Activated CD4-positive, alpha-beta T cell treated with anti-CD3 and anti-CD28 coated beads, Interleukin-2, amount 10 ng/mL, durations not matched to agents 7 days and 5 days (primary cell): ENCODE measurements around the gene CHN2. TPM values are rescaled to one million over a fixed set of nuclear protein-coding genes. Genes with fewer than 3 reads are reported as not detected.

ENCODE experiments used
- CTCF ChIA-PET: fragments of 350-600 bp; sonication (Branson Sonifier 250); formaldehyde crosslinking; loops from one replicate; lab custom pipeline; 2021; ENCODE audit warnings: antibody characterized with exemption; lab: Charles Lee
- POLR2A ChIA-PET: fragments of 350-600 bp; sonication (Branson Sonifier 250); formaldehyde crosslinking; loops from one replicate; lab custom pipeline; 2021; ENCODE audit warnings: antibody characterized with exemption; lab: Charles Lee
- DNase-seq: peaks from one replicate; pipeline ENCODE4 v3.0.0-alpha.2; 2020
- H3K27ac Mint-ChIP-seq: one replicate; pipeline ENCODE4 v1.8.0; 2021; ENCODE audit warnings: mild to moderate bottlenecking, moderate library complexity, mixed read lengths
- H3K27me3 Mint-ChIP-seq: one replicate; pipeline ENCODE4 v1.8.0; 2021; ENCODE audit warnings: mixed read lengths
- H3K36me3 Mint-ChIP-seq: one replicate; pipeline ENCODE4 v1.8.0; 2021; ENCODE audit warnings: low read depth, mixed read lengths
- H3K4me1 Mint-ChIP-seq: one replicate; pipeline ENCODE4 v1.8.0; 2021; ENCODE audit warnings: mixed read lengths
- H3K4me3 Mint-ChIP-seq: one replicate; pipeline ENCODE4 v1.8.0; 2021; ENCODE audit warnings: mild to moderate bottlenecking, moderate library complexity, mixed read lengths
- H3K9me3 Mint-ChIP-seq: one replicate; pipeline ENCODE4 v1.8.0; 2021; ENCODE audit warnings: mixed read lengths
- total RNA-seq, 2 experiments: library from RNA; stranded (reverse); gene quantifications; one replicate each; pipeline ENCODE4 v1.2.3, GENCODE V29; 2021

CHN2 gene
- total RNA-seq, 2 experiments from 2014 or later: 2.4 to 3.6 TPM

- no peak for DNase-seq
- Mint-ChIP-seq H3K36me3 (no peaks in the 10 kb centered on the region), H3K4me3 (no peak overlapping the region), H3K9me3 (no peaks in the 10 kb centered on the region), H3K27ac (no peak overlapping the region), H3K4me1 (no peaks in the 10 kb centered on the region), H3K27me3 (peaks cover 5% of the 10 kb centered on the region)
- ChIA-PET POLR2A (no interaction called here), CTCF (no interaction called here)
Observed at GRCh38 chr7:29365423-29365822, 170.8 kb downstream of the CHN2 start.

- no peaks in the 10 kb centered on the region for H3K27me3 Mint-ChIP-seq
- H3K9me3 Mint-ChIP-seq: no peaks in the 10 kb centered on the region
- H3K4me3 Mint-ChIP-seq: no peak overlapping the region
- no peaks in the 10 kb centered on the region for H3K36me3 Mint-ChIP-seq
- H3K27ac Mint-ChIP-seq: no peak overlapping the region
- H3K4me1 Mint-ChIP-seq: no peaks in the 10 kb centered on the region
- no peak for DNase-seq
- ChIA-PET POLR2A (no interaction called here), CTCF (no interaction called here)
Observed at GRCh38 chr7:29367784-29368183, 173.2 kb downstream of the CHN2 start.

GRCh38 chr7:29369909-29370488 lies 175.4 kb downstream of the CHN2 start:
- no peaks in the 10 kb centered on the region for H3K27me3 Mint-ChIP-seq
- no peak overlapping the region for H3K4me3 Mint-ChIP-seq
- no peaks in the 10 kb centered on the region for H3K36me3 Mint-ChIP-seq
- ChIA-PET POLR2A (no interaction called here), CTCF (no interaction called here)
- H3K9me3 Mint-ChIP-seq: no peaks in the 10 kb centered on the region
- H3K27ac Mint-ChIP-seq: no peak overlapping the region
- no peak for DNase-seq
- no peaks in the 10 kb centered on the region for H3K4me1 Mint-ChIP-seq

- H3K36me3 Mint-ChIP-seq: no peaks in the 10 kb centered on the region
- ChIA-PET CTCF (no interaction called here), POLR2A (no interaction called here)
- H3K27ac Mint-ChIP-seq: no peak overlapping the region
- H3K4me1 Mint-ChIP-seq: no peaks in the 10 kb centered on the region
- H3K4me3 Mint-ChIP-seq: no peak overlapping the region
- no peaks in the 10 kb centered on the region for H3K27me3 Mint-ChIP-seq
- no peaks in the 10 kb centered on the region for H3K9me3 Mint-ChIP-seq
- no peak for DNase-seq
Observed at GRCh38 chr7:29370531-29371314, 176.1 kb downstream of the CHN2 start.

GRCh38 chr7:29371472-29371871 lies 176.9 kb downstream of the CHN2 start:
- CTCF ChIA-PET: no interaction called here
- Mint-ChIP-seq H3K36me3 (no peaks in the 10 kb centered on the region), H3K4me1 (no peaks in the 10 kb centered on the region), H3K9me3 (no peaks in the 10 kb centered on the region), H3K27me3 (no peaks in the 10 kb centered on the region), H3K4me3 (no peak overlapping the region), H3K27ac (no peak overlapping the region)
- POLR2A ChIA-PET: no interaction called here
- DNase-seq: no peak

- H3K4me1 Mint-ChIP-seq: no peaks in the 10 kb centered on the region
- CTCF ChIA-PET: interaction anchor here (0.6 kb wide), 1 partner anchor 1091 kb away, joined by 3 read pairs; no protein-coding TSS in a partner anchor
- POLR2A ChIA-PET: no interaction called here
- H3K27ac Mint-ChIP-seq: no peak overlapping the region
- H3K27me3 Mint-ChIP-seq: no peaks in the 10 kb centered on the region
- no peaks in the 10 kb centered on the region for H3K36me3 Mint-ChIP-seq
- no peak for DNase-seq
- H3K4me3 Mint-ChIP-seq: no peak overlapping the region
- H3K9me3 Mint-ChIP-seq: no peaks in the 10 kb centered on the region
Observed at GRCh38 chr7:29372351-29373090, 177.9 kb downstream of the CHN2 start.

GRCh38 chr7:29375641-29376562 lies 181.3 kb downstream of the CHN2 start:
- POLR2A ChIA-PET: no interaction called here
- no peaks in the 10 kb centered on the region for H3K36me3 Mint-ChIP-seq
- H3K4me3 Mint-ChIP-seq: no peak overlapping the region
- H3K9me3 Mint-ChIP-seq: no peaks in the 10 kb centered on the region
- no peaks in the 10 kb centered on the region for H3K27me3 Mint-ChIP-seq
- no peaks in the 10 kb centered on the region for H3K4me1 Mint-ChIP-seq
- no peak overlapping the region for H3K27ac Mint-ChIP-seq
- CTCF ChIA-PET: no interaction called here
- no peak for DNase-seq

- DNase-seq: no peak
- Mint-ChIP-seq H3K9me3 (no peaks in the 10 kb centered on the region), H3K4me3 (no peak overlapping the region), H3K4me1 (no peaks in the 10 kb centered on the region), H3K27me3 (no peaks in the 10 kb centered on the region), H3K36me3 (no peaks in the 10 kb centered on the region), H3K27ac (no peak overlapping the region)
- POLR2A ChIA-PET: no interaction called here
- CTCF ChIA-PET: no interaction called here
Observed at GRCh38 chr7:29377718-29378117, 183.1 kb downstream of the CHN2 start.

GRCh38 chr7:29379551-29379950 lies 185.0 kb downstream of the CHN2 start:
- CTCF ChIA-PET: no interaction called here
- no peaks in the 10 kb centered on the region for H3K4me1 Mint-ChIP-seq
- no peak for DNase-seq

GRCh38 chr7:29381206-29382094 lies 186.9 kb downstream of the CHN2 start:
- Mint-ChIP-seq H3K4me3 (no peak overlapping the region), H3K27me3 (peaks cover under 1% of the 10 kb centered on the region), H3K4me1 (no peaks in the 10 kb centered on the region), H3K36me3 (no peaks in the 10 kb centered on the region), H3K9me3 (no peaks in the 10 kb centered on the region), H3K27ac (no peak overlapping the region)
- DNase-seq: no peak
- CTCF ChIA-PET: no interaction called here
- POLR2A ChIA-PET: no interaction called here

More at GRCh38 chr7:29379551-29379950, 185.0 kb downstream of the CHN2 start:
- Mint-ChIP-seq H3K9me3 (no peaks in the 10 kb centered on the region), H3K36me3 (no peaks in the 10 kb centered on the region), H3K27me3 (no peaks in the 10 kb centered on the region), H3K27ac (no peak overlapping the region), H3K4me3 (no peak overlapping the region)
- POLR2A ChIA-PET: no interaction called here

- Mint-ChIP-seq H3K36me3 (no peaks in the 10 kb centered on the region), H3K4me1 (no peaks in the 10 kb centered on the region), H3K9me3 (no peaks in the 10 kb centered on the region), H3K27ac (no peak overlapping the region), H3K4me3 (no peak overlapping the region), H3K27me3 (peaks cover 2% of the 10 kb centered on the region)
- DNase-seq: no peak
- ChIA-PET CTCF (no interaction called here), POLR2A (no interaction called here)
Observed at GRCh38 chr7:29384277-29384676, 189.7 kb downstream of the CHN2 start.
